HCT116 (cell line): ENCODE measurements around the gene LOXHD1. TPM values are rescaled to one million over a fixed set of nuclear protein-coding genes. Genes with fewer than 3 reads are reported as not detected.

Source experiments
- ATAC-seq: fragments of 200-7000 bp; cut with Tn5 transposase; 2 replicates; pipeline ENCODE4 v1.9.1; 2020; ENCODE audit warnings: mild to moderate bottlenecking, moderate library complexity
- BruUV-seq: library from RNA; stranded (reverse); fragments of 400-500 nt; replicated peaks from 2 replicates; lab custom pipeline; 2021; lab: Mats Ljungman, UMichigan
- CTCF ChIA-PET: fragments of 300-600 bp; sonication (Branson Sonifier 250); formaldehyde crosslinking; loops from one replicate; lab custom pipeline; 2021; ENCODE audit warnings: antibody characterized with exemption; lab: Charles Lee
- POLR2A ChIA-PET: fragments of 300-600, 350-600 bp; sonication (Branson Sonifier 250); formaldehyde crosslinking; loops from one replicate; lab custom pipeline; 2021; ENCODE audit warnings: antibody characterized with exemption; lab: Charles Lee
- RAD21 ChIA-PET, 2 experiments: fragments of 300-600 bp; sonication (Branson Sonifier 250); formaldehyde crosslinking; loops; one replicate each; lab custom pipeline; 2023; ENCODE audit warnings: low total read pairs in 2 of 2; ENCODE audit not compliant: uncharacterized antibody in 2 of 2, unreplicated experiment in 2 of 2, low non-redundant PET in 1 of 2; lab: Charles Lee
- DNase-seq: peaks from one replicate; pipeline ENCODE4 v3.0.0-alpha.2; 2010; ENCODE audit warnings: low read depth, low spot score
- H2AFZ ChIP-seq: fragments of 200-600 bp; shearing (Covaris generic), sonication (generic); 2 replicates; pipeline ENCODE4 v1.6.1; 2017; ENCODE audit warnings: low read depth, mixed run types, mixed read lengths, antibody characterized with exemption, low read length; ENCODE audit not compliant: poor library complexity, severe bottlenecking
- H3K27ac ChIP-seq: 2 replicates; pipeline ENCODE4 v1.5.1; 2012; ENCODE audit warnings: low read depth, low read length
- H3K27me3 ChIP-seq: fragments of 200-600 bp; sonication (generic); 2 replicates; pipeline ENCODE4 v1.6.1; 2016; ENCODE audit warnings: mixed run types, low read length, mixed read lengths; ENCODE audit not compliant: insufficient read depth
- H3K36me3 ChIP-seq, 2 experiments: fragments of 200-500 bp in 1 of 2; fragments of 200-600 bp in 1 of 2; sonication (Bioruptor generic) in 1 of 2; sonication (generic) in 1 of 2; 2 replicates each; pipeline versions ENCODE4 v1.5.1 to v1.6.1; 2014 to 2016; ENCODE audit warnings: low read length in 2 of 2, inconsistent platforms in 1 of 2, mixed read lengths in 1 of 2, mixed run types in 1 of 2; ENCODE audit not compliant: insufficient read depth in 2 of 2, control insufficient read depth in 1 of 2
- H3K4me1 ChIP-seq, 2 experiments: fragments of 200-600 bp in 1 of 2; sonication (generic) in 1 of 2; 2 replicates each; pipeline versions ENCODE4 v1.5.1 to v1.6.1; 2012 to 2017; ENCODE audit warnings: low read length in 2 of 2, inconsistent platforms in 1 of 2, mild to moderate bottlenecking in 1 of 2, mixed read lengths in 1 of 2, mixed run types in 1 of 2, moderate library complexity in 1 of 2; ENCODE audit not compliant: insufficient read depth in 2 of 2, control insufficient read depth in 1 of 2
- H3K4me2 ChIP-seq: fragments of 200-600 bp; sonication (generic); 2 replicates; pipeline ENCODE4 v1.6.1; 2017; ENCODE audit warnings: mixed run types, low read length, mixed read lengths
- H3K4me3 ChIP-seq, 2 experiments: fragments of 200-600 bp in 1 of 2; sonication (generic) in 1 of 2; replicated peaks in 1 of 2; 2 replicates each; pipeline ENCODE4 v1.5.1; 2011 to 2016; ENCODE audit warnings: low read length in 2 of 2, control low read depth in 1 of 2, low read depth in 1 of 2, mild to moderate bottlenecking in 1 of 2, mixed read lengths in 1 of 2, mixed run types in 1 of 2
- H3K79me2 ChIP-seq: fragments of 200-600 bp; sonication (generic); 2 replicates; pipeline ENCODE4 v1.6.1; 2017; ENCODE audit warnings: mild to moderate bottlenecking, mixed run types, low read length, moderate library complexity, mixed read lengths; ENCODE audit not compliant: insufficient read depth
- H3K9ac ChIP-seq: fragments of 200-600 bp; sonication (generic); 2 replicates; pipeline ENCODE4 v1.6.1; 2016; ENCODE audit warnings: low read length, mixed read lengths
- H3K9me2 ChIP-seq: fragments of 200-600 bp; sonication (generic), shearing (Covaris generic); 2 replicates; pipeline ENCODE4 v1.6.1; 2017; ENCODE audit warnings: mixed run types, mild to moderate bottlenecking, moderate library complexity; ENCODE audit not compliant: insufficient read depth
- H3K9me3 ChIP-seq, 2 experiments: fragments of 200-500 bp in 1 of 2; fragments of 200-600 bp in 1 of 2; sonication (Bioruptor generic) in 1 of 2; sonication (generic) in 1 of 2; 2 replicates each; pipeline ENCODE4 v1.6.1; 2014 to 2017; ENCODE audit warnings: low read length in 2 of 2, mixed read lengths in 2 of 2, inconsistent platforms in 1 of 2, low read depth in 1 of 2, mild to moderate bottlenecking in 1 of 2, mixed run types in 1 of 2, moderate library complexity in 1 of 2; ENCODE audit not compliant: control insufficient read depth in 1 of 2, insufficient read depth in 1 of 2
- H4K20me1 ChIP-seq: fragments of 200-600 bp; sonication (generic), shearing (Covaris generic); 2 replicates; pipeline ENCODE4 v1.6.1; 2017; ENCODE audit warnings: mixed run types, mild to moderate bottlenecking, moderate library complexity; ENCODE audit not compliant: insufficient read depth
- CEBPB ChIP-seq: IDR thresholded peaks from 2 replicates; pipeline ENCODE4 v1.6.1; 2012; ENCODE audit warnings: low read depth
- ELF1 ChIP-seq: IDR thresholded peaks from 2 replicates; pipeline ENCODE4 v1.6.1; 2012; ENCODE audit warnings: low read depth, borderline replicate concordance
- FOSL1 ChIP-seq: IDR thresholded peaks from 2 replicates; pipeline ENCODE4 v1.6.1; 2012; ENCODE audit warnings: low read depth
- JUND ChIP-seq: IDR thresholded peaks from 2 replicates; pipeline ENCODE4 v1.6.1; 2012
- POLR2AphosphoS5 ChIP-seq: IDR thresholded peaks from 2 replicates; pipeline ENCODE4 v1.6.1; 2011; ENCODE audit warnings: mild to moderate bottlenecking, low read depth, low read length, moderate library complexity
- SP1 ChIP-seq: IDR thresholded peaks from 2 replicates; pipeline ENCODE4 v1.6.1; 2012; ENCODE audit warnings: low read depth
- TCF7L2 ChIP-seq: IDR thresholded peaks from 2 replicates; pipeline ENCODE4 v1.7.0; 2011; ENCODE audit warnings: borderline replicate concordance, inconsistent platforms; ENCODE audit not compliant: insufficient read depth, insufficient read length; ENCODE audit errors: extremely low read depth
- ZFX ChIP-seq: fragments of 450-650 bp; IDR thresholded peaks from 2 replicates; pipeline ENCODE4 v1.6.1; 2017
- ZNF274 ChIP-seq: fragments of 200-500 bp; sonication (Bioruptor generic); IDR thresholded peaks from 2 replicates; pipeline ENCODE4 v1.6.1; 2014; ENCODE audit warnings: mild to moderate bottlenecking, low read depth, low read length, inconsistent platforms
- intact Hi-C: fragments of 100-400 bp; cut with micrococcal nuclease; formaldehyde crosslinking; loops from 2 replicates; pipeline ENCODE4 v1.10.0; 2022
- total RNA-seq: library from RNA; stranded (reverse); gene quantifications from one replicate; pipeline ENCODE4 v1.2.1, GENCODE V29; 2021; ENCODE audit not compliant: unreplicated experiment
- TF ChIP-seq, protein P1 (sequence below), 3 experiments: fragments of 200-600 bp in 1 of 3; sonication (generic) in 1 of 3; IDR thresholded peaks in 2 of 3; conservative IDR thresholded peaks in 1 of 3; 2 replicates each; pipeline ENCODE4 v1.5.1; 2012 to 2017; ENCODE audit warnings: low read depth in 2 of 3, low read length in 2 of 3, antibody characterized with exemption in 1 of 3, borderline replicate concordance in 1 of 3, control low read depth in 1 of 3, mild to moderate bottlenecking in 1 of 3, mixed read lengths in 1 of 3, mixed run types in 1 of 3, moderate library complexity in 1 of 3; ENCODE audit not compliant: insufficient read depth in 1 of 3

The LOXHD1 gene
- total RNA-seq, 1 experiment from 2014 or later: not detected

DNA sequence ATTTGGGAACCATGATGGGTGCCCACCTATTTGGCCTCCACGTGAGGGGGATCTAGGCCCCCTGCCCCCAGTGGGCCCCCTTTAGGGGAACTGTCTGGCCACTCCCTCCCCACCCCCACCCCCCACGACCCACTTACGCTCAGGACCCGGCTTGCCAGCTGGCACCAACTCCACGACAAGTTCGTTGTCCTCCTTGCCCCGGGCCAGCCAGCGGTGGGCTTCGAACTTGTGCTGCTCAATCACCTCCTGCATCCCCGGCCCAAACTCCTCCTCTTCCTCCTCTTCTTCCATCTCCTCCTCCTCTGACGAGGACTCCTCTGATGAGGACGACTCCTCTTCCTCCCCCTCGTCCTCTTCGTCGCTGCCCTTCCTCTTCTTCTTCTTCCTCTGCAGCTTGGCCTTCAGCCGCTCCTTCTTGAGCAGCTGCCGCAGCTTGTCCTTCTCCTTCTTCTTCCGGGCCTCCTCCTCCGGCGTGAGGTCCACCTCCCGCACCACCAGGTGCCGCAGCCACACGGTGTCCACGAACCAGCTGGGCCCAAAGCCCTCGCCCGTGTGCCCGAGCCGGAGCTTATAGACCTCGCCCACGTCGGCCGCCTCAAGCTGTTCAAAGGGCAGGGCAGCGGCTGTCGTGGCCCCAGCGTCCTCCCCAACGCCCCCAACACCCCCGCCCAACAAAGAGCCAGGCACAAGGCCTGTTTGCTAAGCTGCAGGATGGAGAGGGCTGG is 96.9 kb downstream of the LOXHD1 start:
- intact Hi-C loops: no loop called here
- H3K4me1 ChIP-seq: no peaks in the 10 kb centered on the region
- DNase-seq (no peak), ATAC-seq (no peak)
- BruUV-seq: no TSS peak
- no peaks in the 10 kb centered on the region for H4K20me1 ChIP-seq
- H3K27me3 ChIP-seq: peaks cover 23% of the 10 kb centered on the region; the same call in 1 of the 2 replicates
- no peaks in the 10 kb centered on the region for H3K9me3 ChIP-seq
- RAD21 ChIA-PET: no interaction called here
- TF ChIP-seq JUND: no peak
- TF ChIP-seq FOSL1: no peak
- TF ChIP-seq TCF7L2: no peak
- TF ChIP-seq CEBPB: no peak
- TF ChIP-seq ELF1: no peak
- TF ChIP-seq SP1: no peak
- TF ChIP-seq, protein P1, sequence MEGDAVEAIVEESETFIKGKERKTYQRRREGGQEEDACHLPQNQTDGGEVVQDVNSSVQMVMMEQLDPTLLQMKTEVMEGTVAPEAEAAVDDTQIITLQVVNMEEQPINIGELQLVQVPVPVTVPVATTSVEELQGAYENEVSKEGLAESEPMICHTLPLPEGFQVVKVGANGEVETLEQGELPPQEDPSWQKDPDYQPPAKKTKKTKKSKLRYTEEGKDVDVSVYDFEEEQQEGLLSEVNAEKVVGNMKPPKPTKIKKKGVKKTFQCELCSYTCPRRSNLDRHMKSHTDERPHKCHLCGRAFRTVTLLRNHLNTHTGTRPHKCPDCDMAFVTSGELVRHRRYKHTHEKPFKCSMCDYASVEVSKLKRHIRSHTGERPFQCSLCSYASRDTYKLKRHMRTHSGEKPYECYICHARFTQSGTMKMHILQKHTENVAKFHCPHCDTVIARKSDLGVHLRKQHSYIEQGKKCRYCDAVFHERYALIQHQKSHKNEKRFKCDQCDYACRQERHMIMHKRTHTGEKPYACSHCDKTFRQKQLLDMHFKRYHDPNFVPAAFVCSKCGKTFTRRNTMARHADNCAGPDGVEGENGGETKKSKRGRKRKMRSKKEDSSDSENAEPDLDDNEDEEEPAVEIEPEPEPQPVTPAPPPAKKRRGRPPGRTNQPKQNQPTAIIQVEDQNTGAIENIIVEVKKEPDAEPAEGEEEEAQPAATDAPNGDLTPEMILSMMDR (IDR thresholded peaks at IDR 0.05 in 2 of 3, conservative IDR thresholded peaks at IDR 0.05 in 1 of 3; ENCODE audit: borderline replicate concordance in 1 of 3, insufficient read depth in 1 of 3, low read depth in 2 of 3, low read length in 2 of 3): no peak
- TF ChIP-seq POLR2AphosphoS5: no peak
- TF ChIP-seq ZFX: no peak
- no peak for TF ChIP-seq ZNF274
- TF ChIP-seq, all 23 proteins: peak for 0
- H3K4me3 ChIP-seq: no peak overlapping the region
- H3K79me2 ChIP-seq: no peaks in the 10 kb centered on the region
- H3K36me3 ChIP-seq: no peaks in the 10 kb centered on the region
- POLR2A ChIA-PET: no interaction called here
- H3K9me2 ChIP-seq: no peaks in the 10 kb centered on the region
- CTCF ChIA-PET: no interaction called here
- H3K4me2 ChIP-seq: no peak overlapping the region
- H3K27ac ChIP-seq: no peak overlapping the region
- no peak overlapping the region for H2AFZ ChIP-seq
- H3K9ac ChIP-seq: no peak overlapping the region
